ENCODE measurements around the gene FPR3. TPM values are rescaled to one million over a fixed set of nuclear protein-coding genes. Genes with fewer than 3 reads are reported as not detected.
A peak's percentile ranks its signal among the peaks of the same experiment; 100 is the strongest.
"Not testable (repeated sequence)": the region's sequence is repeated elsewhere in the genome, so short reads cannot be mapped to it uniquely, and the experiment has no call there.

The FPR3 gene, protein sequence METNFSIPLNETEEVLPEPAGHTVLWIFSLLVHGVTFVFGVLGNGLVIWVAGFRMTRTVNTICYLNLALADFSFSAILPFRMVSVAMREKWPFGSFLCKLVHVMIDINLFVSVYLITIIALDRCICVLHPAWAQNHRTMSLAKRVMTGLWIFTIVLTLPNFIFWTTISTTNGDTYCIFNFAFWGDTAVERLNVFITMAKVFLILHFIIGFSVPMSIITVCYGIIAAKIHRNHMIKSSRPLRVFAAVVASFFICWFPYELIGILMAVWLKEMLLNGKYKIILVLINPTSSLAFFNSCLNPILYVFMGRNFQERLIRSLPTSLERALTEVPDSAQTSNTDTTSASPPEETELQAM
- under 1 TPM; 0.17 to 0.49 (median 0.34) TPM for polyA plus RNA-seq (ENCODE audit: insufficient read length in 3 of 3)

- no peak for DNase-seq (ENCODE audit: low read depth in 3 of 3, low spot score in 2 of 3)
These were observed at the start of gene FPR3 for GRCh38 chr19:51794885-51795490. FPR3 (plus strand) TSS chr19:51795157; CDS start chr19:51823749, 28,592 bp downstream.

DNA sequence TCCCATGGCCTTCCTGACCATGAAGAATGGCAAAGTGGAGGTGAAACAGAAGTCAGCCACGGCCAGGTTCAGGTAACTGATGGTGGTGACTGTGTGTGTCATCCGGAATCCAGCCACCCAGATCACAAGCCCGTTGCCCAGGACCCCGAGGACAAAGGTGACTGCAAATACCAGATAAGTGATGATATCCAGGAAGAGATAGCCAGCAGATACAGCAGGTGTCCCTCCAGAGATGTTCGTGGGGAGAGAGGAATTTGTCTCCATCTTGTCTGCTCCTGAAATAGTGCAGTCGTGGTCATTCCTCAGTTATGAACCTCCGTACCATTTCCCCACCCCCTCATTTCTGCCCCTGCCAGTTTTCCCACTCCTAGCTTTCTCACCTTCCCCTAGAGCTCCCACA lies 48.2 kb upstream of the FPR3 start:
- no peak for DNase-seq (ENCODE audit: low read depth in 3 of 3, low spot score in 2 of 3)

- no peak for DNase-seq (ENCODE audit: low read depth in 3 of 3, low spot score in 2 of 3)
These were observed 45.0 kb upstream of the FPR3 start for GRCh38 chr19:51749979-51750378.

- no peak for DNase-seq (ENCODE audit: low read depth in 3 of 3, low spot score in 2 of 3)
These were observed 44.4 kb upstream of the FPR3 start for GRCh38 chr19:51750400-51751094.

DNA sequence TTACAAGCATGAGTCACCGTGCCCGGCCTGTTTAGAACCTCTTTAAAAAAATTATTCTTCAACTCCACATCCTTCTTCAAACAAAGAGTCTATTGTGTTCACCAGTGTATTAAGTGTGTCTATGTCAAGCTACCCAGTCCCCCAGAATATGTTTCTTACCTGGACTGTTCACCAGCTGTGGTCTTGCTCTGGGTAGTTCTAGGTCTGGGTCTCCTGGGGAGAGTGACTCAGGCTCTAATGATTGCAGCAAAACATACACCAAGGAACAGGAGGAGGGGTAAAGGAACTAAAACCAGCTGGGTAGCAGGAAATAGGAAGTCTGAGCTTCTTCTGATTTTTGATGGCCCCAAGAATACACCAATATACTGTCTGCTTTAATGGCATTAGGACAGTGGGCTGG lies 43.3 kb upstream of the FPR3 start, which contains the start of gene FPR1:
FPR1 (minus strand) TSS at position 224 of the 400 bp plus-strand sequence. CDS start 4,884 bp downstream, outside the sequence.
- DNase-seq (ENCODE audit: low read depth in 3 of 3, low spot score in 2 of 3): no peak

GRCh38 chr19:51754109-51754508 lies 40.8 kb upstream of the FPR3 start:
- DNase-seq (ENCODE audit: low read depth in 3 of 3, low spot score in 2 of 3): no peak

DNA sequence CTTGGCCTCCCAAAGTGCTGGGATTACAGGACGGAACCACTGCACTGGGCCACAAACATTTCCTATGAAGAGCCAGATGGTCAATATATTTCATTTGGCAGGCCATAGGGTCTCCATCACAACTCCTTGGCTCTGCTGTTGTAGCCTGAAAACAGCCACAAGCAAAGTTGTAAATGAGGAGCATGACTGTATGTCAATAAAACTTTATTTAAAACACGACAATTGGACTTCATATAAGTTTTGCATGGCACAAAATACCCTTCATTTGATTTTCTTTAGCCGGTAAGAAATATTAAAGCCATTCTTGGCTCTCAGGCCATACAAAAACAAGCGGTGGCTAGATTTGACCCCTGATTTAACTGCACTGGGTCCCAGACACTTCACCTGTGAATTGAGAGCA lies 40.2 kb upstream of the FPR3 start:
- no peak for DNase-seq (ENCODE audit: low read depth in 3 of 3, low spot score in 2 of 3)

GRCh38 chr19:51755571-51755970 lies 39.4 kb upstream of the FPR3 start:
- no peak for DNase-seq (ENCODE audit: low read depth in 3 of 3, low spot score in 2 of 3)

GRCh38 chr19:51760697-51761356 lies 34.1 kb upstream of the FPR3 start, which contains the start of gene FPR2:
FPR2 (plus strand) TSS chr19:51761180; CDS start chr19:51768659, 7,479 bp downstream.
- DNase-seq (ENCODE audit: low read depth in 3 of 3, low spot score in 2 of 3): no peak

DNA sequence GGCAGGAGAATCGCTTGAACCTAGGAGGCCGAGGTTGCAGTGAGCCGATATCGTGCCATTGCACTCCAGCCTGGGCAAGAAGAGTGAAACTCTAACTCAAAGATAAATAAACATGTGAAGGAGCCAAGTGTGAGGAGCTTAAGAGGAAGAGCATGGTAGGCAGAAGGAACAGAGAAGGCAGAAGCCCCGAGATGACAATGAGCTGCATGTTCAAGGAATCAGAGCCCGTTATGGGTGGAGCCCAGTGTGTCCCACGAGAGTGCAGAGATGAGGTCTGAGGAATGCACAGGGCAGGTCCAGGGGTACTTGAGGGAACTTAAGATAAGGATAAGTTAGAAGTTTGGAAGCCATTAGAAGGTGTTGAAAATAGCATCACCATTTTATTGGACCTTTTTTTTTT lies 33.3 kb upstream of the FPR3 start:
- no peak for DNase-seq (ENCODE audit: low read depth in 3 of 3, low spot score in 2 of 3)

DNA sequence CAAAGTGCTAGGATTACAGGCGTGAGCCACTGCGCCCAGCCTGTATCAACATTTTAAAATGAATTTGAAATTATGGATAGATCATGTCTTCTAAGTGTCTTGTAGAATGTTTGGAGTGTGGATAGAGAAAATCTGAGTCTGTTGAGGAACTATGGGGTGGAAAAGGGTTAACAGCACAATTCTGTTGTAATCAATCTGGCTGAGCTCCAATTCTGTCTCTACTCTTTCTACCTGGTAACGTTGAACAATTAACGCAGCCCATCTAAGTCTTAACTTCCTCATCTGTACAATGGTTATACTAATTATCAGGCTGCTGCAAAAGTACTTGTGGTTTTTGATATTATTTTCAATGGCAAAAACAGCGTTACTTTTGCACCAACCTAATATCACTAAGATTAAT lies 29.9 kb upstream of the FPR3 start:
- no peak for DNase-seq (ENCODE audit: low read depth in 3 of 3, low spot score in 2 of 3)

- no peak for DNase-seq (ENCODE audit: low read depth in 3 of 3, low spot score in 2 of 3)
These were observed 28.5 kb upstream of the FPR3 start for GRCh38 chr19:51766461-51766860.

DNA sequence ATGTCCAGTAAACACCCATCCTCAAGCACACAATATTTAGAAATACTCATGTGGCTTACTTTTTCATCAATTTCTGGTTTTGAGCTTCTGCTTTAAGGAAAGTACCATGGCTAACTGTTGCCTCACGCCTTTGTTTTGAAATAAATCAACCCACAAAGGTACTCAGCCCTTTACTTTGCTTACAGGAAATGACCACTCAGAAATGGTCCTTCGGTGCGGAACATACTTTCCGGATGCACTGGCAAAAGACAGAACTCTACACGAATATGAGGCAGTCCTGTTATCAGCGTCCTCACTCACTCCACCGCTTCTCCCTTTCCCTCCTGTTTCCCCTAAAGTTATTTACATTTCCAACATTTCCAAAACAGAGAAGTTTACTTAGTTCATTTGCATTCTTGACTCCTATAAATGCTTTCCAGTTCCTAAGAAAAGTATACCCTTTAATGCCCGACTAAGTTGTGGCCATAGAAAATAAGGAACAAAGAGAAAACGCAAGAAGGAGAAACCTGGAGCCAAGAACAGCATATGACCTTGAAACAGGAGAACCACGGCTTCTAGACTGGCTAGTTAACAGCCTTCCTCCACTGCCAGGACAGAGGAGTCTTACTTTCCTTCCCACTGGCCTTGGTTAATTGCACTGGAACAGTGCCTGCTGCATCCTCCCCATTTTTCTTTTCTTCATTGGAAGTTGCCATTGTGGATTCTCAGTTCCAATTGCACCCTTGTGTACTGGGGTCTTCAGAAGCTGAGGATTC lies 23.4 kb upstream of the FPR3 start:
- DNase-seq (ENCODE audit: low read depth in 3 of 3, low spot score in 2 of 3): no peak

- no peak for DNase-seq (ENCODE audit: low read depth in 3 of 3, low spot score in 2 of 3)
These were observed 22.0 kb upstream of the FPR3 start for GRCh38 chr19:51772977-51773376.

- DNase-seq (ENCODE audit: low read depth in 3 of 3, low spot score in 2 of 3): not testable (repeated sequence)
These were observed 18.4 kb upstream of the FPR3 start for GRCh38 chr19:51776561-51776960.

DNA sequence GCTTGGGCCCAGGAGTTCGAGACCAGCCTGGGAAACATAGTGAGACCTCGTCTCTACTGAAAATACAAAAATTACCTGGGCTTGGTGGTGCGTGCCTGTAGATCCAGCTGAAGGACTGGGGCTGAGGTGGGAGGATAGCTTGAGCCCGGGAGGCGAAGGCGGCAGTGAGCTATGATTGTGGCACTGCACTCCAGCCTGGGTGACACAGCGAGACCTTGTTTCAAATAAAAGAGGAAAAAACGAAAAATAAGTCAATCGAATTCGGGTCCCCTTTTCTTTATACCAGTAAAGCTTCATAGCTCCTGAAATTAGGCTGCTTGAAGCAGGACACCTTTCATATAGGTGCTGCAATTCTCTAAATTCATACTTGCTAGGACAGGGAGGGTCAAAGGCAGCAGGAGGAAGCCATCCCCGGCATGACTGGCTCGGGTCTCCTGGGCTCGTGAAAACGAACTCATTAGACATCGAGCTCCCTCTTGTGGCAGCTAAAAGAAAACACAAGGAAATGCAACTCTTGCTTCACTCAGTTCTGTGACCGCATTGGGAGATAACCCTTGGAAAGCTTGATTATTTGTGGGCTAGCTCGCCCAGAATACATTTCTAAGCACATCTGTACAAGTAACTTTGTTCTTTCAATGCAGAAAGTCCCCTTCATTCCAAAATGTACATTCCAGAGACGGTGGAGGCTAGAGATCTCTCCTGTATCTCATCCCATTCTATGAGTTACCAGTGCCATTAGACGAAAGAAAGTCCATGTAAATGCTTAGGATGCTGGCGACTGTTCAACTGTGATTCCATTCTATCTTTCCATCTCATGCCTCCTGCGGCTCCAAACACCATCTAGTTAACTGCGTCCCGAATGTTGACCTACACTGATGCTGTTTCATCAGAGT lies 17.1 kb upstream of the FPR3 start:
- DNase-seq (ENCODE audit: low read depth in 3 of 3, low spot score in 2 of 3): peak; percentile 54 to 67 (median 58)

GRCh38 chr19:51779181-51779580 lies 15.8 kb upstream of the FPR3 start:
- no peak for DNase-seq (ENCODE audit: low read depth in 3 of 3, low spot score in 2 of 3)

DNA sequence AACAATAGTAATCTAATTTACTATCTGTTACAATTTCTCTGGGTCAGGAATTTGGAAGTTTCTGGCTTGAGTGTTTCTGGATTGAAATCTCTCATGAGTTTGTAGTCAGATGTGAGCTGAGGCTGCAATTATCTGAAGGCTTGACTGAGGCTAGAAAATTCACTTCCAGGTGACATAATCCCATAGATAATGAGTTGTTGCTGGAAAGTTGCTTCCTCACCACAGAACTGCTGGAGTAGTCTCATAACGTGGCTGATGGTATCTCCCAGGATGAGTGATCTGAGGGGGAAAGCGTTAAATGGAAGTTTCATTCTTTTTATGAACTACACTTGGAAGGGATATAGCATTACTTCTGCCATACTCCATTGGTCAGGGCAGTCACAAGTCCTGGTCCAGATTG lies 15.3 kb upstream of the FPR3 start:
- DNase-seq (ENCODE audit: low read depth in 3 of 3, low spot score in 2 of 3): no peak

DNA sequence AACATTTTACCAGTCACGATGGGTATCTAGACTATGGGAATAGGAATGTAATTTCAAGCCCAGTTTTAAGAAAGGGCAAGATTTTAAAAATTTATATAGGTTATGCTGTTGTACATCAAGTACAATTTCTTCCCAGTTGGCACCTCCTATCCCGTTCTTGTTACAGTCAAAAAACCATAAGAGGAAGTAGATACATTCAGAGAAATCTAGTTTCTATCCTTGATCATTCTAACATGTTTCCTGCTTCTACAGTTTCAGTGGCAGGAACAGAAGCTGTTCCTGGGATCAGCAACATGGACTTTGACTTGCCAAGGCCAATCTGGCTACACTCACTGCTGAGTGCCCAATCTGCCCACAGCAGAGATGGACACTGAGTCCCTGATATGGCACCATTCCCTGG lies 14.7 kb upstream of the FPR3 start:
- no peak for DNase-seq (ENCODE audit: low read depth in 3 of 3, low spot score in 2 of 3)

Measured in right renal cortex interstitium (tissue), 3 donors.